GM18505 (cell line): ENCODE data around the gene XPO5.

ENCODE experiments used
- ATAC-seq: cut with Tn5 transposase; IDR thresholded peaks from one replicate; pipeline ENCODE4 v1.9.1; 2021; ENCODE audit not compliant: unreplicated experiment
- POLR2A ChIP-seq: IDR thresholded peaks from 4 replicates; pipeline ENCODE4 v1.6.1; 2011; ENCODE audit warnings: borderline replicate concordance; ENCODE audit not compliant: insufficient read depth, insufficient read length; ENCODE audit errors: extremely low read depth

The XPO5 gene

DNA sequence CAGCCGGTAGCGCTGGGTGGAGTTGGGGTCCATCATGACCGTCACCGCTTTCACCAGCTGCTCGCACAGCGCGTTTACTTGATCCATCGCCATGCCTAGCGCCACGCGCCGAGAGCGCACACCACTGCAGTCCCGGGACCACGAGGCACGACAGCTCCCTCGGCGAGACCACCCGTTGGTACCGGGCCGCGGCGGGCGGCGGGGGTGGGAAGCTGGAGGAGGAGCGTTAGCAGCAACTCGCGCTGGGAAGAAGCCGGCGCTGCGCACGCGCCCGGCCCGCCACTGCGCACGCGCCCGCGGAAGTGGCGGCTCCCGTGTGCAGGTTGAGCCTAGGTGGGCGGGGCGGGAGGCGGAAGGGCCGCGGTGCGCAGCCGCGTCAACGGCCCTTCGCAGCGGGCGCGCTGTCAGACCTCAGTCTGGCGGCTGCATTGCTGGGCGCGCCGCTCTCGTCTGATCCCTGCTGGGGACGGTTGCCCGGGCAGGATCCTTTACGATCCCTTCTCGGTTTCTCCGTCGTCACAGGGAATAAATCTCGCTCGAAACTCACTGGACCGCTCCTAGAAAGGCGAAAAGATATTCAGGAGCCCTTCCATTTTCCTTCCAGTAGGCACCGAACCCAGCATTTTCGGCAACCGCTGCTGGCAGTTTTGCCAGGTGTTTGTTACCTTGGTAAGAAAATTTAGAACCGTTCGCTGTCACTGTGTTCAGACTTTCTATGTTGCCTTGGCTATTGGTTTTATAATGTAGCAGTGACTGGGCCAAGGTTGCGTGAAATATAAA, at the start of gene XPO5, which contains the start of gene POLH:
XPO5 (minus strand) TSS at position 267 of the 780 bp plus-strand sequence; CDS start at position 93, 174 bp downstream.
POLH (plus strand) TSS at position 414 of the 780 bp plus-strand sequence. CDS start 6,135 bp downstream, outside the sequence.
- peak; percentile 88 for ATAC-seq
- TF ChIP-seq POLR2A, result peak; percentile 99

DNA sequence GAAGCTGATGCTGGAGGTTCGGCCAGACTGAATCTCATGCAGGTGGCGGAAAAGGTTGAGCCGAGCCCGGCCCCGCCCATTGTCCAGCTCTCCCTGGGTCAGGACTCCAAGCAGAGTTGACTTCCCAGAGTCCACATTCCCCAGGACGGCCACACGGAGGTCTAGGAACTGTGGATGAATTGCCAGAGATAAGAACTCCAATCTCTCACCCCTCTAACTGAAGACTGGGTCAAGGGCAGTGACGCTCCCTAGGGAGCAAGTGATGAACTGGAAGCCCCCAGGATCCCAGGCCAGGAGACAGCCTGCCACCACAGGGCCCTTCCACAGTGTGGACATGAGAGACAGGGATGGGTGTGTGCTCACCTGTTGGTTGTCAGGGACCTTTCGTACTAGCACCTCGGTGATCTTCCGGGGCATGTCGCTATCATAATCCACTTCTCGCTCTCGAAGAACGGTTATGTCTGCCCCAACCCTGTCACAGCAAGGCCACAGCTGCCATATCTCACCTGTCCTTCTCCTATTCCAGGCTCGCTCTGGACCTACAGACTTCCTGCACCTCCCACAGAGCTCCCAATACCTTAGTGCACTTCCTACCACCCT, 49.7 kb upstream of the XPO5 start:
- TF ChIP-seq POLR2A, result no peak
- ATAC-seq, result no peak

DNA sequence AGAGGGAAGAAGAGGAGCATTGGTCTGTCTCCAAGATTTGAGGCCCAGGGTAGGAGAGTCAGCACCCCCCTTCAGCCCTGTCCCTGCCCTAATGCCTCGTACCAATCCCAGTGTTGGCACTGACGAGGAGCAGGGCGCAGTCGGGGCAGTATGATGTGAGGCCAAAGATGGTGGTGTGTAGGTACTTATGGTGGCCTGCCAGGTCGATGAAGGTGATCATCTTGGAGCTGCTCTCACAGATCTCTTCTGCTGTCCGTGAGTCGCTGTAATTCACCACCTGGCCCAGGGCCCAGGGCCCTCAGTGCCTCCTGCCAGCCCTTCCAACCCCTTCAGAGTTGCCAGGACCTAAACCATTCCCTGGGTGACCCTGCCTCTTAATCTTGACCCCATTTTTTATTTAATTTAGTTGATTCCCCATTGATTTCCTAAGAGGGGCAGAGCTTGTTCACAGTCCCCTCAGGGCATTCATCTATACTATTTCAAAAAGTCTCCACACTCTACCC, 49.0 kb upstream of the XPO5 start:
- no peak for TF ChIP-seq POLR2A
- no peak for ATAC-seq

DNA sequence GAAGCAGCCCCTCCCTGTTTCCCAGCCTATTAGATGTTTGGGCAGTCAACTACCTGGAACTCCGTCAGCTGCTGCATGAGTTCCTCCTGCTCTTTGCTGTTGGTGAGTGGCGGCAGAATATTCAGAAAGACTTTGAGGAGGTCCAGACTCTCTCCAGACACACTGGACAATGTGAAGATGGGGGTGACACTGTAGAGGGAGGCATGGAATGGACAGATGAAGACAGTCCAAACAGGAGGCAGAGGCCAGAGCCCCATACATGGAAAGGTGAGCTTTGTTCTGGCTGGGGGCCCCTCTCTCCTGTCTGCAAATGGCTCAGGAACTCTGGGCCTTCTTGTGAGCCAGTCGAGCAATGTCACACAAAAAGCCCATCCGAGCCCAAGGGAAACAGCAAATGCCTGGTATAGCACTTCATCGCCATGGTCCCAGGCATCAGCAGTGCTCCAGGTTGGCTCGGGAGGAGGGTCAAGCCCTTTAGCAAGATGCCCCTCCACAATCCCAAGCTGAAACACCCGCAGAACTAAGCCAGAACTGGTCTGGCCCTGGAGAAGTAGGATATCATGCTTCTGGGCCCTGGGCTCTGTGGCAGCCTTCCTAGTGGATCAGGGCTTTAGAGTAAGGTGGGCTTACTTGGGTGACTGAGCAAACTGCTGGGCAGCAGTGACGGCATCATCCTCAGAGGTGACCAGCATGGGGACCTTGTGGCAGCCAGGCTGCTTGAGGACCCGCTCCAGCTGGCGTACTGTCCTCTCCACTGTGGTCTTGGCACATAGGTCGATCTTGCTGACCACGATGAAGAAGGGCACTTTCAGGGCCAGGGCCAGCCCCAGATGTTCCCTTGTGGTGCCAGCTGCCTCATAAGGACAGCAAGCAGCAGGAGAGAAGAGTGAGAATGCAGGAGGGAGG, 48.3 kb upstream of the XPO5 start:
- peak; percentile 36 for TF ChIP-seq POLR2A
- no peak for ATAC-seq

DNA sequence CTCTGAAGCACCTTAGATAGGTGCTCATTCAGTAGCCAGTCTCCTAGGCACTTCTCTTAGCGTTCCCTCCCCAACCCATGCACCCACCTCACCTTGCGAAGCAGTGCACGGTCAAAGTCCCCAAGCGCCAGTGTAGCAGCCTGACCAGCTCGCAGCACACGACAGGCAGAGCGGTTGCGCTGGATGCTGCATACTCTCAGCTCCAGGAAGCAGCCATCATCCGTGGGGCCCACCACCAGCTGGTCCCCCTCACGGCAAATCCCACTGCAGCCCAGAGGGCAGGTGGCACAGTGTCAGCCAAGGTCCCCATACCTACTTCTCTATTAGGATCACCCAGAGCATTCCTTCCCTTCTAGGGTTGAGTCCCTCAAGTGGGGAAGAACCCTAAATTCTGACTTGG, 46.7 kb upstream of the XPO5 start:
- ATAC-seq, result no peak
- TF ChIP-seq POLR2A, result no peak

DNA sequence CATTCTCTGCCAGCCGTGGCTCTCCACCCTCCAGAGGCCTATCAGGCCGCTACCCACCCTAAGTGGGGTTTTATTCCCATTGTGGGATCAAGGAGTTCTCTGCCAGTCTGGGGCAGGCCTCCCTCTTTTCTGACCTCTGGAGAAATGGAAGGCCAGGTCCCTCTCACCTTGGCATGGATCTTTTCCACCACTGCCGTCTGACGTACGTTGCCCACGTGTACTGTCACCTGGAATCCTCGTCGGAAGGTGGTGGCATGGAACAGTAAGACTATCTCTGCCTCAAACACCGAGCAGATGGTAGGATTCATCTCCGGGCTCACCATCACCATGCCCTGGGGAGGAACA, 46.0 kb upstream of the XPO5 start:
- no peak for TF ChIP-seq POLR2A
- ATAC-seq, result no peak

DNA sequence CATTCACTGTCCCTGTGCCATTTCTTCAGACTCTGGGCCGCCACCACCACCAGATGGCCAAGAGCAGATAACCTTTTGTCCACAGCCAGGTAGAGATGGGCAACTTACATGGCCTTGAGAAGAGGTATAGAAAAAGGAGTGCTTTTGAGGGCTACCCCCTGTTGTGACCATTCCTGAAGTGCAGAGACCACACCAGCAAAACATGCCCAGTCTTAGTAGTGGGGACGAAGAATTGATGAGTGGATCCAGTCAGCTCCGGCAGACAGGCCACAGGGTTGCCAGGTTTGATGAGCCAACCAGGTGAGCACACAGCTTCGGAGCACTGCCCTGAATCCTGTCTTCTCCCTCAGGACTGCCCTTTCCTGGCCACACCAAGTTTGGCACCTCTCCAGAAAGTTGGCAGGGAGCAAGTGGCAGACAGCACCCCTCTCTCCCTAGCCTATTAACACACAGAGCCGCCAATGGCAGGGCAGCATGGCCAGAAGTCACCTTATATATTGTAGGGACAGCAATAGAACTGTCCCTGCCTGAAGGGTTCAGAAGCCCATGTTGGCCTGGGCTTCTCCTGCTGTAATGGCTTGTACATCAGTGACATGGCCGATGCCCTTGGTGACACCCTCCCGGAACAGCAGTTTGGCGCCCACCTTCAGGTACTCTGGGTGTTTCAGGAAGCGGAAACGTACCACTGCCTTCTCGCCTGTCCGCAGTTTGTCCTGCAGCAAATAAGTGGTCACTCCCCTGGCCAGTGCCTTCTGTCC, 45.4 kb upstream of the XPO5 start:
- no peak for TF ChIP-seq POLR2A
- ATAC-seq, result no peak

DNA sequence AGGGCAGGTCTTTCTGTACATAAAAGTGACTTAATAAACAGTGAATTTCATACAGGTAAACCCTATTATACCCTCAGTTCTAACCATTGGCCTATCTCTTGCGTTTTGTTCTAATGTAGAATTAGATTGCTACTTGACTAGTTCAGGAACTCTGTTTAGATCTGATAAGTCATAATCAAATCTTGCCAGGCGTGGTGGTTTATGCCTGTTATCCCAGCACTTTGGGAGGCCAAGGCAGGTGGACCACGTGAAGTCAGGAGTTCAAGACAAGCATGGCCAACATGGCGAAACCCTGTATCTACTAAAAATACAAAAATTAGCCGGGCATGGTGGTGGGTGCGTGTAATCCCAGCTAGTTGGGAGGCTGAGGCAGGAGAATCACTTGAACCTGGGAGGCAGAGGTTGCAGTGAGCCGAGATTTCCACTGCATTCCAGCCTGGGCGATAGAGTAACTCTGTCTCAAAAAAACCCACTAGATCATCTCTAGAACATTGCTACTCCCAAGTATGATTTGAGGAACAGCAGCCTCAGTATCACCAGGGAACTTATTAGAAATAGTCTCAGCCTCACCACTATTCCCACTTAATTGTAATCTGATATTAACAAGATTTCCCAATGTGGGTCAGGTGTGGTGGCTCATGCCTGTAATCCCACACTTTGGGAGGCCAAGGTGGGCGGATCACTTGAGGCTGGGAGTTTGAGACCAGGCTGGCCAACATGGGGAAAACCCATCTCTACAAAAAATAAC, 41.1 kb upstream of the XPO5 start:
- ATAC-seq, result no peak
- TF ChIP-seq POLR2A, result no peak

DNA sequence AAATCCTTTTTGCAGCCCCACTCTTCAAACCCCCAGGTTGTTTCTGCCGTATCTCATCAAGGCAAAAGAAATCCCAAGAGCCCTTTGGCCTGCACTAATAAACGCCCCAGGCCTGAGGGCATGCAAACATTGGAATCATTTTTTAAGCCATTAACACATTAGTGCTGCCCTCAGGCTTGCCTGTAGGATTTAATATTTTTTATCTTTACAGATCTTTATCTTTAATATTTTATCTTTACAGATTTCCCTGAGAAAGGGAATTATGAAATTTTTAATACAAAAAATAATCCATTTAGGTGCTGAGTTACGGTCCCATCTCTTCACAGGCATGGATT, 38.5 kb upstream of the XPO5 start:
- no peak for ATAC-seq
- no peak for TF ChIP-seq POLR2A

DNA sequence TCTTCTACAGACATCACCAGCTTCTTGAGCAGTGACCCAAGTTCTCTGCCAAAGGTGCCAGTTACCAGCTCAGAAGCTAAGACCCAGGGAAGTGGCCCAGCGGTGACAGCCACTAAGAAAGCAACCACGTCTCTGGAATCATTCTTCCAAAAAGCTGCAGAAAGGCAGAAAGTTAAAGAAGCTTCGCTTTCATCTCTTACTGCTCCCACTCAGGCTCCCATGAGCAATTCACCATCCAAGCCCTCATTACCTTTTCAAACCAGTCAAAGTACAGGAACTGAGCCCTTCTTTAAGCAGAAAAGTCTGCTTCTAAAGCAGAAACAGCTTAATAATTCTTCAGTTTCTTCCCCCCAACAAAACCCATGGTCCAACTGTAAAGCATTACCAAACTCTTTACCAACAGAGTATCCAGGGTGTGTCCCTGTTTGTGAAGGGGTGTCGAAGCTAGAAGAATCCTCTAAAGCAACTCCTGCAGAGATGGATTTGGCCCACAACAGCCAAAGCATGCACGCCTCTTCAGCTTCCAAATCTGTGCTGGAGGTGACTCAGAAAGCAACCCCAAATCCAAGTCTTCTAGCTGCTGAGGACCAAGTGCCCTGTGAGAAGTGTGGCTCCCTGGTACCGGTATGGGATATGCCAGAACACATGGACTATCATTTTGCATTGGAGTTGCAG, 38.0 kb upstream of the XPO5 start:
- TF ChIP-seq POLR2A, result no peak
- no peak for ATAC-seq

DNA sequence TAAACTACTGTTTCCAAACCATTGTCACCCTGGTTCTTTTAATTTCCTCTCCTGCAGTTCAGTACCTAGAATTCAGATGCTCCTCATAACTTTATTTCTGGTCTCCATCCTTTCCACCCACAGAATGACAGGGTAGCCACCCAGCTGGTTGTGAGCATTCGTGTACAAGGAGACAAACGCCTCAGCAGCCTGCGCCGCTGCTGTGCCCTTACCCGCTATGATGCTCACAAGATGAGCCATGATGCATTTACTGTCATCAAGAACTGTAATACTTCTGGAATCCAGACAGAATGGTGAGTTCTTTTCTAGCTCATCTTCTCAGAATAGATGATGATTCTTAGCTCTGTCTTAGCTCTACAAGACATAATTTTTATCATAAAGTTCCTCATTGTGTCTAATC, 34.6 kb upstream of the XPO5 start:
- ATAC-seq, result no peak

DNA sequence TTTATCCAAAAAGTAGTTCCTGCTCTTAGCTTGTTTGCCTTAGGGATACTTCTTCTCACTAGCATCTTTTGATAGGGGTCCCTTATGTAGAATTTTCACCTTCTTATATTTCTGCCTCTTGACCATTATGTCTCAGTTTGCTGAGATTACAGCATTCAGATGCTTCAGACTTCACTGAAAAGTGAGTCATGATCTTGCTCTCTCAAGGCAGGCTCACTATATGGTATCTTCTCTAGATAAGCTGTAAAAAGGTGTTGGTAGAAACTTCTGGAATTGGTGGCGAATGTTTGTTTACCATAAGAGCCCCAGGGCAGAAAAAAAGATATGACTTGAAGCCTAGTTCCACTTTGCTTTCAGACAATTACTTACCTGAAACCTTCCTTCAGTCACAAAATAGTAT, 33.6 kb upstream of the XPO5 start:
- no peak for ATAC-seq

More for the DNA sequence above, 34.6 kb upstream of the XPO5 start:
- TF ChIP-seq POLR2A, result no peak

DNA sequence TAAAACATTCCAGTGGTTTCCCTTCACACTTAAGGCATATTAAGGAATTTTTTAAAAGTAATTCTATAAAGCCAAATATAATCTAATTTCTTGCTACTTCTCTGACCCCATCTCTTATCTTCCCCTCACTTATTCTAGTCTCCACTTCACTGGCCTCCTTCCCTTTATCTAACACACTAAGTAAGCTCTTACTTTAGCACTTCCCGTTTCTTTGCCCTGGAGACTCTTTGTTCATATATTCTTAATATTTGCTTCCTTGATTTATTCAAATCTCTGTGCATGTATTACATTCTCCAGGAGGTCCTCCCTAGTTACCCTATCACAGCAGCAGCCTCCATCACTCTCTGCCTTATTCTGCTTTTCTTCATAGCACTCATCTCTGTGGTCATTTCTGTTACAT, 33.0 kb upstream of the XPO5 start:
- no peak for ATAC-seq
- TF ChIP-seq POLR2A, result no peak

More for the DNA sequence above, 33.6 kb upstream of the XPO5 start:
- no peak for TF ChIP-seq POLR2A
